Small intestine (tissue), 7 donors: ENCODE data around the gene CD2AP. TPM values are rescaled to one million over a fixed set of nuclear protein-coding genes. Genes with fewer than 3 reads are reported as not detected.
A peak's percentile ranks its signal among the peaks of the same experiment; 100 is the strongest.
"Not testable (repeated sequence)": the region's sequence is repeated elsewhere in the genome, so short reads cannot be mapped to it uniquely, and the experiment has no call there.

Experiments
- DNase-seq, 2 donors: peaks; one replicate each; pipeline versions ENCODE4 v3.0.0 to v3.0.0-alpha.2; 2013
- FAIRE-seq: peaks from 2 replicates; lab custom pipeline; 2012; peaks lifted over from hg19 to GRCh38; lab: Jason Lieb, UNC
- H3K27ac ChIP-seq, 3 donors: one replicate each; pipeline ENCODE4 v1.5.1; 2013; ENCODE audit warnings: low read length in 2 of 3, mild to moderate bottlenecking in 2 of 3, control low read depth in 1 of 3, inconsistent platforms in 1 of 3, low read depth in 1 of 3, moderate library complexity in 1 of 3
- H3K27me3 ChIP-seq, 3 donors: one replicate each; pipeline ENCODE4 v1.6.1; 2013; ENCODE audit warnings: low read length in 3 of 3, inconsistent platforms in 1 of 3; ENCODE audit not compliant: control insufficient read depth in 3 of 3, insufficient read depth in 3 of 3
- H3K36me3 ChIP-seq, 3 donors: one replicate each; pipeline ENCODE4 v1.6.1; 2013; ENCODE audit warnings: low read length in 3 of 3, inconsistent platforms in 1 of 3, low read depth in 1 of 3, mild to moderate bottlenecking in 1 of 3, moderate library complexity in 1 of 3; ENCODE audit not compliant: control insufficient read depth in 3 of 3, insufficient read depth in 2 of 3
- H3K4me1 ChIP-seq, 3 donors: one replicate each; pipeline ENCODE4 v1.6.1; 2013; ENCODE audit warnings: low read length in 2 of 3, inconsistent platforms in 1 of 3, low read depth in 1 of 3, mild to moderate bottlenecking in 1 of 3, moderate library complexity in 1 of 3; ENCODE audit not compliant: control insufficient read depth in 3 of 3, insufficient read depth in 2 of 3
- H3K4me3 ChIP-seq, 3 donors: one replicate each; pipeline ENCODE4 v1.5.1; 2013; ENCODE audit warnings: low read length in 3 of 3, control low read depth in 1 of 3, inconsistent platforms in 1 of 3, low read depth in 1 of 3, mild to moderate bottlenecking in 1 of 3, moderate library complexity in 1 of 3
- H3K9me3 ChIP-seq, 2 donors: one replicate each; pipeline ENCODE4 v1.6.1; 2013; ENCODE audit warnings: low read depth in 1 of 2, low read length in 1 of 2; ENCODE audit not compliant: control insufficient read depth in 2 of 2, insufficient read depth in 1 of 2
- WGBS, 3 donors: extraction: QIAGEN DNeasy Blood & Tissue Kit; methylation state at CpG; one replicate each; pipeline ENCODE4 v1.1.7; 2013; 5-methylcytosine and 5-hydroxymethylcytosine counted together
- polyA plus RNA-seq, 4 donors: library from polyadenylated mRNA; stranded (reverse) in 3 of 4; unstranded in 1 of 4; fragments of 200-250 nt in 3 of 4; fragments of 120-200 nt in 1 of 4; gene quantifications; one replicate each; pipeline versions ENCODE4 v1.2.1 to v1.2.3, GENCODE V29; 2013
- donor health status: healthy with polysubstance abuse.
- donor health status: control.
- donor health status: control.
- donor health status: Bipolar disorder and iron deficiency.
- donor health status: healthy.

Gene CD2AP
- polyA plus RNA-seq, 4 donors: 24.4 to 68.7 (median 63.0) TPM

GRCh38 chr6:47438481-47439347, 38.9 kb upstream of the CD2AP start:
- H3K36me3 ChIP-seq: no peaks in the 10 kb centered on the region
- H3K4me1 ChIP-seq: peaks cover 0 to 12% (median 5%) of the 10 kb centered on the region in 3 donors
- H3K9me3 ChIP-seq: no peaks in the 10 kb centered on the region
- no peak overlapping the region for H3K27ac ChIP-seq
- 81 to 97% (median 86%) methylated on average over 8 of the region's 8 CpGs for WGBS, 3 donors
- FAIRE-seq: no peak
- no peak for DNase-seq
- H3K27me3 ChIP-seq: no peaks in the 10 kb centered on the region
- no peak overlapping the region for H3K4me3 ChIP-seq

DNA sequence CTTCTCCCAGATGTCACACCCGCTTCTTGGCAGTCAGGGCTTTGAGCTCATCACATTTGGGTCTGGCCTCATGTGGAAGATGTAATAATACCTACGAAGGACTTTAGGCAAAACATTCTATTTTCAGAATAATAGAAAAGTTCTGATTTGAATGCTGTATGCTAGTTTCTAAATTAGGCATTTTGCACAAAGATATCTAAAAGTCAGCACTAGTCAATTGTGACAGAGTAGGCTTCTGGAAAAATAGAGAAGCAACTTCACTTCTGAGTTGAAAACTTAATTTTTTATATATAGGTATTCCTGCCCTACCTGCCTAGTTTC, 38.3 kb upstream of the CD2AP start:
- H3K4me1 ChIP-seq: peaks cover 0 to 7% (median 5%) of the 10 kb centered on the region in 3 donors
- 60 to 90% (median 85%) methylated on average over 2 of the region's 2 CpGs for WGBS, 3 donors
- FAIRE-seq: no peak
- H3K9me3 ChIP-seq: peaks cover 0 to 2% of the 10 kb centered on the region in 2 donors
- no peaks in the 10 kb centered on the region for H3K36me3 ChIP-seq
- DNase-seq: no peak
- H3K4me3 ChIP-seq: no peak overlapping the region
- no peaks in the 10 kb centered on the region for H3K27me3 ChIP-seq
- H3K27ac ChIP-seq: no peak overlapping the region

DNA sequence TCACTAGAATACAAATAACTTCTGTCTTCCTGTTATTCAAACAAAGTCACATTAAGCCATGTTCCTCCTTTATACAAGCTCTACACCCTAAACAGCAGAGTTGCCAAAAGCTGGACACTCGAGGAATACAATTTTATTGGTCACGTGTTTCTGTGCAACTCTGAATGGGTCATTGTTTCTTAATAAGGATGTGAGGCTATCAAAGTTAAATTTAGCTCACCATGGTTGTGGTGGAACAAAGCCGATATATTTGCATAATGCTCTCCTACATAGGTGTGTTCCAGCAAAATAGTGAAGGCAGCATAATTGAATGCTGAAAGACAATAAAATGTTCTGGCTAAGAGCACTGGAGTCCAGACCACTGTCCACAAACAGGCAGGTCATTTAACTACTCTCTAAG, 36.9 kb upstream of the CD2AP start:
- no peak overlapping the region for H3K4me3 ChIP-seq
- WGBS, 3 donors: 12 to 30% (median 20%) methylated on average over 3 of the region's 3 CpGs
- H3K27ac ChIP-seq: no peak overlapping the region
- FAIRE-seq (no peak), DNase-seq (no peak)
- no peaks in the 10 kb centered on the region for H3K36me3 ChIP-seq
- H3K9me3 ChIP-seq: peaks cover 0 to 4% of the 10 kb centered on the region in 2 donors
- peaks cover 0 to 5% (median 0%) of the 10 kb centered on the region in 3 donors for H3K4me1 ChIP-seq
- H3K27me3 ChIP-seq: no peaks in the 10 kb centered on the region

- not testable (repeated sequence) for FAIRE-seq, DNase-seq, H3K4me3 ChIP-seq, H3K27ac ChIP-seq, H3K27me3 ChIP-seq, H3K9me3 ChIP-seq, H3K36me3 ChIP-seq, H3K4me1 ChIP-seq
- 95 to 98% (median 96%) methylated on average over 3 of the region's 3 CpGs for WGBS, 3 donors
These were observed 32.6 kb upstream of the CD2AP start for GRCh38 chr6:47444964-47445363.

DNA sequence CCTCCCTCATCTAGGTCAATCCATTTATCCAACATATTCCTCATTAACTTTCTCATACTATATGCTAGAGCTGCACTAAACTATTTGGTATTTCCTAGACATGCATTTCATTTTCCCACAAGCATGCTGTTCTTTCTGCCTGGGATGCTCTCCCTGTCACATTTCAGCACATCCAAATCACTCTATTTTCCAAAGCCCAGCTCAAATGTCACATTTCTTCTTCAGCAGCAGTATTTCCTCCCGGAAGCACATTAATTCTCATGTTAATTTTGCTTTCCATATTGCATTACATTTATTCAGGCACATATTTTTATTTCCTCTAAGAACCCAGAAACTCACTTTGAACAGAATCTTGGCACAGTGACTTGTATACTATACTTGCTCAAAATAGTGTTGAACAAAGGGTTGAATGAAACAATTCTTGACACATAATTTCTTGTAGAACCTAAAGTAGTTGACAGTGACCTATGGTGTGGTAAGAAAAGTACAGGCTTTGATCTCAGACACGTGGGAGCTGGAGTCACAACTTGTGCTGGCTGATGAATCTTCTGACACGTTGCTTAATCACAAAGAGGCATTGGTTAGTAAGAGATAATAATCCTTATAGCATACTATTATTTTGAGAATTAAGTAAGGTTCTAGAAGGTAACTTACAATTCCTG, 30.8 kb upstream of the CD2AP start:
- Histone ChIP-seq H3K4me3 (no peak overlapping the region), H3K27ac (no peak overlapping the region), H3K36me3 (no peaks in the 10 kb centered on the region), H3K4me1 (peaks cover 0 to 5% (median 0%) of the 10 kb centered on the region in 3 donors), H3K9me3 (peaks cover 0 to 4% of the 10 kb centered on the region in 2 donors), H3K27me3 (no peaks in the 10 kb centered on the region)
- no peak for FAIRE-seq
- peak in 1 of 2 donors; percentile 26 for DNase-seq
- WGBS, 3 donors: 40 to 52% (median 46%) methylated on average over 3 of the region's 3 CpGs

DNA sequence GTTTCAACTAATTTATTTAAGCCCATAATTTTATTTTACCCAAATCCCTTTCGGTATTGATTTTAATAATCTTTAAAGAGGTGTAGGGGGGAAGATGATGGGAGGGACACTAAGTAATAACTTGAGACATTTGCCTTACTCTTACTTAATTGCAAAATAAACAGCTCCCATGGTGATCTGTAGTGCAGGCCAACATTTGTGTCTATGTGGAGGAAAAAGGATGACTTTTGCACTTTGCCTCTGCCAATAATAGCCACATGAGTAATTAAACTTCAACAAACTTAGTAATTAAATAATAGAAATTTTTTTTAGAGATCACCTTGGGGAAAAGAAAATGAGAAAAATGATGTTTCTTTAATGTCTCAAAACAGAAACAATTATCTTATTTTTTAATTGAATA, 29.9 kb upstream of the CD2AP start:
- 66 to 80% (median 70%) methylated on average over 1 of the region's 1 CpG for WGBS, 3 donors
- no peak overlapping the region for H3K4me3 ChIP-seq
- DNase-seq: peak; percentile 56 to 79
- peaks cover 0 to 4% of the 10 kb centered on the region in 2 donors for H3K9me3 ChIP-seq
- H3K27me3 ChIP-seq: no peaks in the 10 kb centered on the region
- peaks cover 0 to 5% (median 0%) of the 10 kb centered on the region in 3 donors for H3K4me1 ChIP-seq
- FAIRE-seq: peak; percentile 19
- peak overlapping the region in 1 of 3 donors; percentile 9 for H3K27ac ChIP-seq
- no peaks in the 10 kb centered on the region for H3K36me3 ChIP-seq

DNA sequence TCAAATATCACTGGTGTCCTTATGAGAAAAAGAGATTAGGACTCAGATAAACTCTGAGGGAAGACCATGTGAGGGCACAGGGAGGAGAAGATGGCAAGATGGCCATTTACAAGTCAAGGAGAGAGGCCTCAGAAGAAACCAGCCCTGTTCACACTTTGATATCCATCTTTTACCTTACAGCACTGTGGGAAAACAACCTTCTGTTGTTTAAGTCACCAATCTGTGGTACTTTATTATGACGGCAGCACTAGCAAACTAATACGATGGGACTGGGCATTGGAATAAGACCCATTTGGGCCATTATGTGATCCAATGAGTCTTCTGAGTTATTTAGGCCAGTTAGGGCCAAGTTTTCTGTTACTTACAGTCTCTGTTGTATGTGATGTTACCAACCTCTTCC, 26.4 kb upstream of the CD2AP start:
- H3K36me3 ChIP-seq: no peaks in the 10 kb centered on the region
- H3K9me3 ChIP-seq: no peaks in the 10 kb centered on the region
- no peaks in the 10 kb centered on the region for H3K27me3 ChIP-seq
- no peak overlapping the region for H3K27ac ChIP-seq
- WGBS, 3 donors: 71 to 98% (median 96%) methylated on average over 2 of the region's 2 CpGs
- DNase-seq (no peak), FAIRE-seq (no peak)
- peaks cover 0 to 5% (median 0%) of the 10 kb centered on the region in 3 donors for H3K4me1 ChIP-seq
- no peak overlapping the region for H3K4me3 ChIP-seq

DNA sequence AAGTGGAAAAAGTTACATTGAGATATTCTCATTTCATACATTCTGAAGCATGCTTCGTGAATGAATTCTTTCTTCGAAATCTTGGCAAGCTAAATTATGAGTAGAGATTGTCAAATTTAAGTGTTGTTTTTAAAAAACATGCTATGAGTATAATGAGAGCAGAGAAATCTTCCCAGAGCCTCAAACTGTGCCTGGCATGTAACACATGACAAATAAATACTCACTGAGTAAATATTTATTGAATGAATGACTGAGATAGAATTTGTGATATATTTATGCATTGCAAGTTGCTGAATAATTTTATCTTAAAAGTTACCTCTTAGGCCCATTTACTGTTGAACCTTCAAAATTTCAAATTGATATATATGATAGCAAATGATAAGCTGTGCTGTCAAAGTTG, 24.7 kb upstream of the CD2AP start:
- 77 to 92% (median 90%) methylated on average over 2 of the region's 2 CpGs for WGBS, 3 donors
- no peaks in the 10 kb centered on the region for H3K9me3 ChIP-seq
- H3K27ac ChIP-seq: no peak overlapping the region
- H3K4me3 ChIP-seq: no peak overlapping the region
- DNase-seq (no peak), FAIRE-seq (no peak)
- no peaks in the 10 kb centered on the region for H3K4me1 ChIP-seq
- H3K27me3 ChIP-seq: no peaks in the 10 kb centered on the region
- H3K36me3 ChIP-seq: no peaks in the 10 kb centered on the region
